Immature natural killer cell (primary cell): ENCODE measurements around the gene SAXO1. TPM values are rescaled to one million over a fixed set of nuclear protein-coding genes. Genes with fewer than 3 reads are reported as not detected.
A peak's percentile ranks its signal among the peaks of the same experiment; 100 is the strongest.

ENCODE experiments used
- DNase-seq, 3 donors: peaks; one replicate each; pipeline ENCODE4 v3.0.0; 2022; ENCODE audit warnings: mixed read lengths in 1 of 3
- H3K27ac Mint-ChIP-seq, 6 donors: one replicate each; pipeline ENCODE4 v1.8.0; 2020; ENCODE audit warnings: mixed read lengths in 6 of 6, mild to moderate bottlenecking in 5 of 6, inconsistent platforms in 4 of 6, moderate library complexity in 3 of 6
- H3K27me3 Mint-ChIP-seq, 3 donors: one replicate each; pipeline ENCODE4 v1.8.0; 2020 to 2021; ENCODE audit warnings: low read depth in 3 of 3, mild to moderate bottlenecking in 3 of 3, mixed read lengths in 3 of 3, moderate library complexity in 3 of 3, inconsistent platforms in 1 of 3
- H3K36me3 Mint-ChIP-seq, 3 donors: one replicate each; pipeline ENCODE4 v1.8.0; 2020; ENCODE audit warnings: mixed read lengths in 3 of 3, inconsistent platforms in 2 of 3, mild to moderate bottlenecking in 2 of 3
- H3K4me1 Mint-ChIP-seq, 2 donors: one replicate each; pipeline ENCODE4 v1.8.0; 2020; ENCODE audit warnings: inconsistent platforms in 2 of 2, mild to moderate bottlenecking in 2 of 2, mixed read lengths in 2 of 2, moderate library complexity in 1 of 2
- H3K4me3 Mint-ChIP-seq, 5 donors: one replicate each; pipeline ENCODE4 v1.8.0; 2020; ENCODE audit warnings: mild to moderate bottlenecking in 5 of 5, mixed read lengths in 5 of 5, inconsistent platforms in 3 of 5, moderate library complexity in 3 of 5
- H3K9me3 Mint-ChIP-seq, 6 donors: one replicate each; pipeline ENCODE4 v1.8.0; 2020; ENCODE audit warnings: mild to moderate bottlenecking in 6 of 6, mixed read lengths in 6 of 6, inconsistent platforms in 4 of 6, moderate library complexity in 3 of 6
- polyA plus RNA-seq, 3 donors: library from polyadenylated mRNA; unstranded; fragments of 300-500 nt; fragmentation: Illumina TruSeq; gene quantifications; one replicate each; pipeline ENCODE4 v1.2.3, GENCODE V29; 2021

SAXO1 gene
- not detected for polyA plus RNA-seq

DNA sequence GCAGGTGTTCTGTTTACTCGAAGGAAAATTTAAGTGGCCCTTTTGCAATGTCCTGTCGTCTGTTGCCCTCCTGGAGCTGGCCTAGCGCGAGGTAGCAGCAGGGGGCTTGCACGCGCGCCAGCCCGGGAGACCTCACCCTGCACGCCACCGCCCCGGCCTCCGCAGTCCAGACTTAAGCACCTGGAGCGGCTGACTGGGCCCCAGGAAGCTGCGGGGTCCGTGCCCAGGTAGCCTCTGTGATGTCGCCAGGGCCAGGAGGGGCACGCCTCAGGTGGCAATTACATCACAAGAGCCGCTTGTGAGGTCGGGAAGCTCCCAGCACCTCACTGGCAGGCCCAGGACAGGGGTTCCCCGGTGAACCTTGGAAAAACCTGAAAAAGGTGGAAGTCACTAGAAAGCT lies at the start of gene SAXO1:
Gene SAXO1, minus strand, starts transcription at position 195 of the 400 bp plus-strand sequence. CDS start 301 bp downstream, outside the sequence.
- Mint-ChIP-seq H3K9me3 (no peaks in the 10 kb centered on the region), H3K27ac (no peak within 1 kb of the TSS), H3K4me1 (no peaks in the 10 kb centered on the region), H3K36me3 (peaks cover 0 to 9% (median 0%) of the 10 kb centered on the region in 3 donors), H3K4me3 (no peak within 1 kb of the TSS), H3K27me3 (peaks cover 0 to 4% (median 0%) of the 10 kb centered on the region in 3 donors)
- no peak for DNase-seq

DNA sequence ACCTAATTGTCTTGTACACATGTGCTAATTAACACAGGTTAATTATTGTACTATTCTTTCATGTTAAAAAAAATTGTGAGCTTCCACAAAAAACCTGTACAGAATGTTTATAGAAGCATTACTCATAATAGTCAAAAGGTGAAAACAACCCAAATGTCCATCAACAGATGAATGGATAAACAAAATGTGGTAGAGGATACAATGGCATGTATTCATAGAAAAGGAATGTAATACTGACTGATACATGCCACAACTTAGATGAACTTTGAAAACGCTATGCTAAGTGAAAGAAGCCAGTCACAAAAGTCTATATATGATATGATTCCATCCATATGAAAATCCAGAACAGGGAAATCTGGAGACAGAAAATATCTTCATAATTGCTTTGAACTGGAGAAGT lies 41.8 kb upstream of the SAXO1 start:
- no peaks in the 10 kb centered on the region for H3K9me3 Mint-ChIP-seq
- peaks cover 7 to 11% of the 10 kb centered on the region in 2 donors for H3K4me1 Mint-ChIP-seq
- H3K27me3 Mint-ChIP-seq = peaks cover 0 to 2% (median 0%) of the 10 kb centered on the region in 3 donors
- no peak for DNase-seq
- peaks cover 27 to 44% (median 29%) of the 10 kb centered on the region in 3 donors for H3K36me3 Mint-ChIP-seq
- peak overlapping the region in 1 of 6 donors; percentile 64 for H3K27ac Mint-ChIP-seq
- H3K4me3 Mint-ChIP-seq = no peak overlapping the region

GRCh38 chr9:19074229-19074628 lies 41.2 kb upstream of the SAXO1 start:
- no peaks in the 10 kb centered on the region for H3K9me3 Mint-ChIP-seq

GRCh38 chr9:19057033-19057432 lies 24.0 kb upstream of the SAXO1 start:
- peaks cover 10 to 28% of the 10 kb centered on the region in 2 donors for H3K4me1 Mint-ChIP-seq
- no peak for DNase-seq
- peaks cover 0 to 2% (median under 1%) of the 10 kb centered on the region in 3 donors for H3K27me3 Mint-ChIP-seq
- no peak overlapping the region for H3K27ac Mint-ChIP-seq
- H3K36me3 Mint-ChIP-seq = peaks cover 33 to 52% (median 37%) of the 10 kb centered on the region in 3 donors
- no peaks in the 10 kb centered on the region for H3K9me3 Mint-ChIP-seq
- H3K4me3 Mint-ChIP-seq = no peak overlapping the region

More at GRCh38 chr9:19074229-19074628, 41.2 kb upstream of the SAXO1 start:
- Mint-ChIP-seq H3K4me1 (peaks cover 7 to 11% of the 10 kb centered on the region in 2 donors), H3K36me3 (peaks cover 27 to 47% (median 29%) of the 10 kb centered on the region in 3 donors), H3K27me3 (peaks cover 0 to 2% (median 0%) of the 10 kb centered on the region in 3 donors), H3K27ac (no peak overlapping the region), H3K4me3 (no peak overlapping the region)
- DNase-seq = no peak

GRCh38 chr9:19050637-19051591 lies 17.9 kb upstream of the SAXO1 start:
- DNase-seq = no peak
- H3K27ac Mint-ChIP-seq = peak overlapping the region; percentile 91 to 99 (median 98)
- H3K9me3 Mint-ChIP-seq = no peaks in the 10 kb centered on the region
- H3K36me3 Mint-ChIP-seq = peaks cover 0 to under 1% (median under 1%) of the 10 kb centered on the region in 3 donors
- peaks cover 9 to 12% (median 10%) of the 10 kb centered on the region in 3 donors for H3K27me3 Mint-ChIP-seq
- peak overlapping the region; percentile 96 to 99 (median 98) for H3K4me3 Mint-ChIP-seq
- peaks cover 48 to 74% of the 10 kb centered on the region in 2 donors for H3K4me1 Mint-ChIP-seq

- Mint-ChIP-seq H3K27ac (peak overlapping the region; percentile 91 to 99 (median 98)), H3K9me3 (no peaks in the 10 kb centered on the region), H3K36me3 (no peaks in the 10 kb centered on the region), H3K4me3 (peak overlapping the region; percentile 96 to 99 (median 98)), H3K4me1 (peaks cover 46 to 74% of the 10 kb centered on the region in 2 donors), H3K27me3 (peaks cover 9 to 12% (median 10%) of the 10 kb centered on the region in 3 donors)
- peak; percentile 7 to 19 (median 14) for DNase-seq
Measured at GRCh38 chr9:19049917-19050636, 17.1 kb upstream of the SAXO1 start.

- Mint-ChIP-seq H3K9me3 (no peaks in the 10 kb centered on the region), H3K27ac (peak within 1 kb of the TSS; percentile 98 to 99 (median 99)), H3K27me3 (peaks cover 9 to 13% (median 10%) of the 10 kb centered on the region in 3 donors), H3K4me1 (peaks cover 46 to 68% of the 10 kb centered on the region in 2 donors), H3K36me3 (no peaks in the 10 kb centered on the region), H3K4me3 (peak within 1 kb of the TSS; percentile 96 to 99 (median 98))
- peak; percentile 94 to 96 (median 96) for DNase-seq
Measured at GRCh38 chr9:19048966-19049916, 16.2 kb upstream of the SAXO1 start, which contains the start of gene RRAGA. TSS of gene RRAGA (plus strand) at chr9:19049427. CDS start at chr9:19049660, 233 bp downstream.

GRCh38 chr9:19036611-19037010 lies 3.6 kb upstream of the SAXO1 start:
- H3K27me3 Mint-ChIP-seq = no peaks in the 10 kb centered on the region
- no peak overlapping the region for H3K27ac Mint-ChIP-seq

DNA sequence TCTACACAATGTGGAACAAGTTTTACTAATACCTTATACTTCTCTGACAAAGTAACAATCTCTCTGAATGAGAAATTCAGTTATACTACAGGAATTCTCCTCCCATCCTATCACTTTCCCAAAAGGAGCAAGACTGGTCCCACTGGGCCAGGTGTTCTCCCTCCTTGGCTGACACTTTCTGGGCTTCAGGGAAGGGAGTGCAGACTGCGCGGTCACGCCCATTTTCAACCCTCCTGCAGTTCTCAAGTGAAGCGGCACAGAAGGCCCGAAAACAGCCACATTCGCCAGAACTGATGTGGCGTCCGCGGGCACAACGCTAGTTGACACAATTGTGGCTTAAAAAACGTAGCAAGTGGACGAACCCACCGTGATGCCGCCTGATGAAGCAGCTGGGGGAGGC lies 603 bp downstream of the SAXO1 start:
- no peak overlapping the region for H3K27ac Mint-ChIP-seq
- DNase-seq = no peak
- H3K4me3 Mint-ChIP-seq = no peak overlapping the region
- H3K9me3 Mint-ChIP-seq = no peaks in the 10 kb centered on the region
- no peaks in the 10 kb centered on the region for H3K4me1 Mint-ChIP-seq
- peaks cover 0 to 4% (median 0%) of the 10 kb centered on the region in 3 donors for H3K27me3 Mint-ChIP-seq
- H3K36me3 Mint-ChIP-seq = peaks cover 0 to 4% (median 0%) of the 10 kb centered on the region in 3 donors

More at GRCh38 chr9:19036611-19037010, 3.6 kb upstream of the SAXO1 start:
- Mint-ChIP-seq H3K4me3 (no peak overlapping the region), H3K9me3 (no peaks in the 10 kb centered on the region), H3K36me3 (peaks cover 0 to 9% (median 1%) of the 10 kb centered on the region in 3 donors), H3K4me1 (no peaks in the 10 kb centered on the region)
- no peak for DNase-seq

DNA sequence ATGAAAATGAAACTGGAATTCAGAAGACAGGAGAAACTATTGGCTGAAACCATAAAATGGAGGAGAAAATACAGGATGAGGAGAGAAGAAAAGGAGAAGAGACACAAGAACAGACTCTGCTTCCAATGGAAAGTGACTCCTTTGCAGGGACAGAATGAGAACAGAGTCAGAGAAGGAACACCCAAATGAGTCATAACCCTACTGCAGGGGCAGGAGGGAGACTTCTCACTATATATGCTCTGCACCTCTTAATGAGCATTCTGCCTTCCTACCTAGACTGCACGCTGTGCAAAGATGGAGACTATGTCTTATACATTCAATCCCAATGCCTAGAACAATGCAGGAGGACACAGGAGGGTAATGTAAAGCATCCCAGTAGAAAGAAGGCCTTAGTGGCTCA lies 2.1 kb downstream of the SAXO1 start:
- Mint-ChIP-seq H3K9me3 (no peaks in the 10 kb centered on the region), H3K27me3 (peaks cover 0 to 4% (median 0%) of the 10 kb centered on the region in 3 donors), H3K4me1 (no peaks in the 10 kb centered on the region), H3K36me3 (no peaks in the 10 kb centered on the region), H3K27ac (no peak overlapping the region), H3K4me3 (no peak overlapping the region)
- no peak for DNase-seq

- peaks cover 0 to 7% (median 2%) of the 10 kb centered on the region in 3 donors for H3K27me3 Mint-ChIP-seq
- H3K9me3 Mint-ChIP-seq = no peaks in the 10 kb centered on the region
- H3K36me3 Mint-ChIP-seq = no peaks in the 10 kb centered on the region
- no peak overlapping the region for H3K27ac Mint-ChIP-seq
- no peak overlapping the region for H3K4me3 Mint-ChIP-seq
- peak in 1 of 3 donors; percentile 20 for DNase-seq
- H3K4me1 Mint-ChIP-seq = no peaks in the 10 kb centered on the region
Measured at GRCh38 chr9:19028835-19029451, 4.1 kb downstream of the SAXO1 start.

- DNase-seq = no peak
- Mint-ChIP-seq H3K4me3 (no peak overlapping the region), H3K4me1 (no peaks in the 10 kb centered on the region), H3K27me3 (peaks cover 2 to 7% (median 3%) of the 10 kb centered on the region in 3 donors), H3K9me3 (no peaks in the 10 kb centered on the region), H3K27ac (no peak overlapping the region), H3K36me3 (no peaks in the 10 kb centered on the region)
Measured at GRCh38 chr9:19027825-19028224, 5.2 kb downstream of the SAXO1 start.
